ENCODE data around the gene TSPAN32. TPM values are rescaled to one million over a fixed set of nuclear protein-coding genes. Genes with fewer than 3 reads are reported as not detected.

Gene TSPAN32
- total and polyA plus RNA-seq, 5 donors: 11.4 to 24.0 (median 14.2) TPM

DNA sequence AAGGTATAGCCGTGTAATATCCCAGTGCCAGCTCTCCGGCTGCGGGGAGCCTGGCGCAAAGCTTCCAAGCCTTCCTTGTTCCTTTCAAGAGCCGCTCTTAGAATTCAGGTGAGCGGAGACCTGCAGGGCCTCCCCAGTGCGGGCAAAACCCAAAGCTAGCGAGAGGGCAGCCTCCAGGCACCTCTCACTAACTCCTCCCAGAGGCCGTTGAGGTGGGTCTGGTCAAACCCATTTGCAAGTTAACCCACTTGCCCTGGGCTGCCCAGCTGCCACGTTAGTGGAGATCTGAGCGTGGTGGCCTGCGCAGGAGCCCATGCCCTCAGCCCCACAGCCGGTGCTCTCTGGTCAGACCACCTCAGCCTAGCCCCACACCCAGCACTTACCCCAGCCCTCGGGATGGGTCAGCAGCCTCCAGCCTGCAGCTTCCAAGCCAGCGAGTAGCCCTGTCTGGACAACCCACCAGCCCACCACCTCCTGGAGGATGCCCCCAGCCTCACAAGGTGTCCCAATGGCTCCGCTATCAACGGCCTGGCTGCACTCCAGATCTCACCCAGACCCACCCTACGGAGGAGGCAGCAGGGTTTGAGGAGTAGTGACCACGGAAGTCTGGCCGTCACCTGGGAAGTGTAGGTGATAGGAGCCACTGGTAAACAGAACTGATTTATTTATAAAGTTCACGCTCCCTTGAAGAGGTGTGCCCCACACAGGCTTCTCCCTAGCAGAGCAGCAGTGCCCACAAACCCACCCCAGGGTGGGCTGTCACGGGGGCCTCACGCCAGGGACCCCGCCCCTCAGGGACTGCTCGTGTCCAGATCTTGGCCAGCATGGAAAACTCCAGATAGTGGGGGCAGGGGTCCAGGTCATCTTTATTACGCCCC, 33.7 kb upstream of the TSPAN32 start:
- H3K4me1 ChIP-seq (ENCODE audit: control insufficient read depth, insufficient read depth, low read length): no peaks in the 10 kb centered on the region
- no peak overlapping the region for H3K27ac ChIP-seq (ENCODE audit: low read length)
- ATAC-seq (no peak), DNase-seq (peak in 1 of 3 donors; percentile 61)
- H3K9me3 ChIP-seq (ENCODE audit: control insufficient read depth, low read length): no peaks in the 10 kb centered on the region
- no peak overlapping the region for H3K4me3 ChIP-seq (ENCODE audit: low read length)
- 69% methylated on average over 26 of the region's 26 CpGs for WGBS
- intact Hi-C loops (cut with DNase I): no loop called here
- H3K27me3 ChIP-seq (ENCODE audit: control insufficient read depth, insufficient read depth): no peaks in the 10 kb centered on the region

DNA sequence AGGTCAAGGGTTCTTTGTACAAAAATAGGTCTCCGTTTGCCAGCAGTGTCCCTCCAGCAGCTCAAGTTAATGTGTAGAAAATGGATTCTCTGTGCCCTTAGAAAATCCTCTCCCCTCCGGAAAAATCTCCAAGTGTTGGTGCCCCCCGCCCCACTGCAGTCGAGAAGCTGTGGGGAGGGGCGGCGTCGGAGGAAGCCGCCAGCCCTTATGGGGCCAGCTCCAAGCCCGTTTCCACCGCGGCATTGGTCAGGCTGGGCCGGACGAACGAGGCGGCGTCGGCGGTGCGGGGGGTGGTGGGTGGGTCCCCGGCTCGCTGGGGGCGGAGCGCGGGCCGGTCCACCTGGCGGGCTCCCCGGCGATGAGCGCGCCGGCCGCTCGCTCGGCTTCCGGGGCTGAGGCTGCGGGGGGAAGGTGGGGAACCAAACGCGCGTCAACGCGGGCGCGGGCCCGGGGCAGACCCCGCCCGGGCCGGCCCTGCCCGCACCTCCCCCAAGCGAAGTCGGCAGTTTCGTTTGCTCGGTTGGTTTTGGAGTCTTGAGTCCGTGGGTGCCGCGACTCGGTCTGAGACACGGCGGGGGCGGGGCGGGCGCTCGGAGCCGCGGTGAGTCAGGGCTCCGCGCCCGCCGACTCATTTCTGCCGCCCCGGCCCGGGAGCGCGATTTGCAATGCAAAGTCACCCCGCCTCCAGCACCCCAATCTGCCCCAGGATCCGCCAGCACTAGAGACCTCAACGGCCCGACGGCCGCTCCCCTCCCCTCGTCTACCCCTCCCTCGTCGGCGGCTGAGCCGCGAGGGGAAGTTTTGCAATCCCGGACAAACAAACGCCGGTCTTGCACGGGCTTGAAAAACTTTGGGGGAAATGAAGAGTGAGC, 32.8 kb upstream of the TSPAN32 start:
- DNase-seq (peak; percentile 55 to 83 (median 82)), ATAC-seq (peak; percentile 25 to 30)
- intact Hi-C loops (cut with DNase I): no loop called here
- H3K27me3 ChIP-seq (ENCODE audit: control insufficient read depth, insufficient read depth): no peaks in the 10 kb centered on the region
- H3K4me1 ChIP-seq (ENCODE audit: control insufficient read depth, insufficient read depth, low read length): no peaks in the 10 kb centered on the region
- H3K27ac ChIP-seq (ENCODE audit: low read length): no peak overlapping the region
- peak overlapping the region; percentile 49 for H3K4me3 ChIP-seq (ENCODE audit: low read length)
- no peaks in the 10 kb centered on the region for H3K9me3 ChIP-seq (ENCODE audit: control insufficient read depth, low read length)
- 1% methylated on average over 89 of the region's 89 CpGs for WGBS

DNA sequence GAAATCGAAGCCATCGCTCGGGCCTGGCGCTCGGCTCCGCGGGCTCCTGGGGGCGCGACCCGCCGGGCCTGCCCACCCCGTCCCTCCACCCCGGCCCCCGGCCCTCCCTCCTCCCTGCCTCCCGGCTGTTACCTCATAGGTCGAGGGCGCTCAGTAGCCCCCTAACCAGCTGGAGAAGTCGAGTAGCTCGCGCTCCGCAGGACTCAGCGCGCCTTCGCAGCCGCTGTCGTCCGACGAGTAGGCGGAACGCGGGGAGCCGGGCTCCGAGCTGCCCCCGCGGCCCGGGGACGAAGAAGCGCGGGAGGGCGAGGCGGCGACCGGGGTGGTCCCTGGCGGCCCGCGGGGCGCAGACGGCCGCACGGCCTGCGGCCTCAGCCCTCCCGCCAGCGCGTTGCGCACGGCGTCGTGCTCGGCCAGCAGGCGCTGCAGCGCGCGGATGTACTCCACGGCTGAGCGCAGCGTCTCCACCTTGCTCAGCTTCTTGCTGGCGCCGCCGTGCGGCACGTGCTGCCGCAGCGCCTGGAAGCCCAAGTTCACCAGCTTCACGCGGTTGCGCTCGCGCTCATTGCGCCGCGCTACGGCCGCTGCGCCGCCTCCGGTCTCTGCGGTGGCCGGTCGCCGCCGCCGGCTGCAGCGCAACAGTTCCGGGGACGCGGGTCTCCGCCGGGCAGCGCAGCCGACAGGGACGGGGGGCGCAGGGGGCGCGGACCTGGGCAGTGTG, 32.1 kb upstream of the TSPAN32 start:
- intact Hi-C loops (cut with DNase I): loop anchor here in 1 of 4 donors (10.0 kb wide), 1 partner anchor 55 kb away; no protein-coding TSS in a partner anchor
- no peaks in the 10 kb centered on the region for H3K27me3 ChIP-seq (ENCODE audit: control insufficient read depth, insufficient read depth)
- DNase-seq: peak; percentile 44 to 80 (median 72)

DNA sequence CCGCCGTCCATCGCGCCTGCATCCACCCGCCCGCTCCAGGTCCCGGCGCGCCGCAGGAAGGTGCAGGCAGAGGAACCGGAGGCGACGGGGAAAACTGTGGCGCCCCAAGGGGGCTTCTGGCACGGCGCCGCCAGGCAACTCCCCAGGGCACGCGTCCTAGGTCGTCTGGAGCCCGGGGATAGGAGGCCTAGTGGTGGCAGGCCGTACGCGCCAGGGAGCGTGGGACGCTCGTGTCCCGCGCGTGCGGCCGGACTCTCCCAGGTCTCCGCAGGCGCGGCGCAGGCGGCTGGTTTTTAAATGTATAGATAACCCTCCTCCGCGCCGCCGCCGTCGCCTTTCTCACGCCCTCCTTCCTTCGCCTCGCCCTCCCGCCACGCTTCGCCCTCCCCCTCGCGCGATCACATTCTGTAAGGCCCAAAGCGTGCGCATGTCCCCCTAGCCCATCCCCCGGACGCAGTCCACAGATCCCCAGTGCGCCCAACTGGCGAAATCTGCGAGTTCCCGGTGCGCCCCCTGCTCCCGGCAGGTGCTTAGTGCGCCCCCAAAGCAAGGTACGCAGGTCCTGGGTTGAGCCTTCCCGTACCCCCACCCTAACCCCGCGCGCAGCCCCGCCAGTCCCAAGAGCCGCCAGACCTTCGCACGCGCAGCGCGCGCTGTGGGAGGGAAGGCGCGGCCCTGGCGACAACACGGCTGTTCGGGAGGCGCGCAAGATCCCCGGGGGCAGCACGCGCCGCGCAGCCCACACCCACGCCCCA, 31.3 kb upstream of the TSPAN32 start, which contains the start of gene ASCL2:
Gene ASCL2 (minus strand): TSS at position 267 of the 755 bp plus-strand sequence. CDS start 256 bp downstream, at position 11.
- no peak for ATAC-seq

More for the DNA sequence above, 32.1 kb upstream of the TSPAN32 start:
- Histone ChIP-seq H3K4me3 (ENCODE audit: low read length) (peak overlapping the region; percentile 49), H3K9me3 (ENCODE audit: control insufficient read depth, low read length) (no peaks in the 10 kb centered on the region), H3K27ac (ENCODE audit: low read length) (no peak overlapping the region), H3K4me1 (ENCODE audit: control insufficient read depth, insufficient read depth, low read length) (no peaks in the 10 kb centered on the region)
- 2% methylated on average over 104 of the region's 104 CpGs for WGBS
- ATAC-seq: peak; percentile 35 to 36

DNA sequence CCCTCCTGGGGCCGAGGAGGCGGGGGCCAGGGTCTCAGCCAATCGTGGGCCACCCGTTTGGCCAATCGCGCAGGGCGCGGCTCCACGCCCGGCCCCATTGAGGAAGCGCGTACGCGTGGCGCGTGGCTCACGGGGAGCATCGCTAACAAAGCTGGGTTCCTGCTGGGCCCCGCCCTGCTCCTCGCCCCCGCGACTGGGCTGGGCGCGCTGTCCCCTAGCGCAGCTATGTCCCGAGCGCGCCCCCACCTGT, 30.8 kb upstream of the TSPAN32 start:
- Histone ChIP-seq H3K27ac (ENCODE audit: low read length) (no peak overlapping the region), H3K27me3 (ENCODE audit: control insufficient read depth, insufficient read depth) (no peaks in the 10 kb centered on the region), H3K4me3 (ENCODE audit: low read length) (no peak overlapping the region), H3K4me1 (ENCODE audit: control insufficient read depth, insufficient read depth, low read length) (no peaks in the 10 kb centered on the region), H3K9me3 (ENCODE audit: control insufficient read depth, low read length) (no peaks in the 10 kb centered on the region)
- peak; percentile 35 to 48 for ATAC-seq
- 2% methylated on average over 28 of the region's 28 CpGs for WGBS
- peak; percentile 57 to 83 (median 82) for DNase-seq
- intact Hi-C loops (cut with DNase I): loop anchor here in 1 of 4 donors (10.0 kb wide), 1 partner anchor 56 kb away; no protein-coding TSS in a partner anchor

More for the DNA sequence above, 31.3 kb upstream of the TSPAN32 start, which contains the start of gene ASCL2:
- Histone ChIP-seq H3K9me3 (ENCODE audit: control insufficient read depth, low read length) (no peaks in the 10 kb centered on the region), H3K4me1 (ENCODE audit: control insufficient read depth, insufficient read depth, low read length) (no peaks in the 10 kb centered on the region), H3K4me3 (ENCODE audit: low read length) (peak within 1 kb of the TSS; percentile 49), H3K27ac (ENCODE audit: low read length) (no peak within 1 kb of the TSS), H3K27me3 (ENCODE audit: control insufficient read depth, insufficient read depth) (no peaks in the 10 kb centered on the region)
- 2% methylated on average over 89 of the region's 89 CpGs for WGBS
- intact Hi-C loops (cut with DNase I): loop anchor here in 1 of 4 donors (10.0 kb wide), 1 partner anchor 56 kb away; no protein-coding TSS in a partner anchor
- DNase-seq: peak in 1 of 3 donors; percentile 48

DNA sequence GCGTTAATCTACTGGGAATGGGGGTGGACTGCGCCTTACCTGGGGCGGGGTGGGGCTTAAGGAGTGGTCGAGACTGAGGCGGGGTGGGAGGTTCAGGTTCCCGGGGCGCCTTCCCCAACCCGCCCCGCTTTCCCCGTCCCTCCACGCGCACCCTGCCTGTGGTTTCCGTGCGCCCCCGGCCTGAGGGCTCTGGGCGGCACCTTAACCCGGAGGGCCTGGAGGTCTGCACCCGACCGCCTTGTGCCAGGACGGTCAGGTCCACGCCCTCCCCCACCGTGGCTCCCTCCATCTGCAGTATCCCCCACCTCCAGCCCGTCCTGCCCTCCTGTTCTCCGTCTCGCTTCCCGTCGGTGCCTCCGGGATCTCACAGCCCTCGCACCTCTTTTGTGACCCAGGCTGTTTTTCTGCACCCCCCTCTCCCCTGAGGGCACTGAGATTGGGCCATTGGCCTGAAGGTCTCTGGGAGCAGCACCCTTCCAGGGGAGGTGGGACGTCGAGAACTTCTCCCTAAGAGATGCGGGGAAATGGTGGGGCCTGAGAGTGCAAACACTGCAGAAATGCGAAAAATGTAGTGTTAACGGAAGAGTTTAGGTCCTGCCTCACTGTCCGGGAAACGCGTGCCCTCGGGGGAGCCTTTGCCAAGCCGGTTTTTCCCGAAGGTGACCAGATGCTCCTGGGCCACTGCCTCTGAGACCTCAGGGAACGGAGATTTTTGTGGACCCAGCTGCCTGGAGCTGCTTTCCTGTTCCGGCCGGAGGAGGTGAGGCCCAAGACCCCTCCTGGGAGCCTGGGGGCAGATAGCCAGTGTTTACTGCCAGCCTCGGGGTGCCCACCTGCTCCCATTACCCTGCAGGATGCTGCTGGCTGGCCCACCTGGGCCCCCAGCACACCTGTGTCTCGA, 30.2 kb upstream of the TSPAN32 start:
- Histone ChIP-seq H3K27ac (ENCODE audit: low read length) (no peak overlapping the region), H3K4me1 (ENCODE audit: control insufficient read depth, insufficient read depth, low read length) (no peaks in the 10 kb centered on the region), H3K4me3 (ENCODE audit: low read length) (no peak overlapping the region), H3K9me3 (ENCODE audit: control insufficient read depth, low read length) (no peaks in the 10 kb centered on the region), H3K27me3 (ENCODE audit: control insufficient read depth, insufficient read depth) (no peaks in the 10 kb centered on the region)
- WGBS: 21% methylated on average over 45 of the region's 45 CpGs
- ATAC-seq: peak in 1 of 2 donors; percentile 7
- intact Hi-C loops (cut with DNase I): loop anchor here in 1 of 4 donors (10.0 kb wide), 1 partner anchor 57 kb away; no protein-coding TSS in a partner anchor
- DNase-seq: peak in 1 of 3 donors; percentile 54

DNA sequence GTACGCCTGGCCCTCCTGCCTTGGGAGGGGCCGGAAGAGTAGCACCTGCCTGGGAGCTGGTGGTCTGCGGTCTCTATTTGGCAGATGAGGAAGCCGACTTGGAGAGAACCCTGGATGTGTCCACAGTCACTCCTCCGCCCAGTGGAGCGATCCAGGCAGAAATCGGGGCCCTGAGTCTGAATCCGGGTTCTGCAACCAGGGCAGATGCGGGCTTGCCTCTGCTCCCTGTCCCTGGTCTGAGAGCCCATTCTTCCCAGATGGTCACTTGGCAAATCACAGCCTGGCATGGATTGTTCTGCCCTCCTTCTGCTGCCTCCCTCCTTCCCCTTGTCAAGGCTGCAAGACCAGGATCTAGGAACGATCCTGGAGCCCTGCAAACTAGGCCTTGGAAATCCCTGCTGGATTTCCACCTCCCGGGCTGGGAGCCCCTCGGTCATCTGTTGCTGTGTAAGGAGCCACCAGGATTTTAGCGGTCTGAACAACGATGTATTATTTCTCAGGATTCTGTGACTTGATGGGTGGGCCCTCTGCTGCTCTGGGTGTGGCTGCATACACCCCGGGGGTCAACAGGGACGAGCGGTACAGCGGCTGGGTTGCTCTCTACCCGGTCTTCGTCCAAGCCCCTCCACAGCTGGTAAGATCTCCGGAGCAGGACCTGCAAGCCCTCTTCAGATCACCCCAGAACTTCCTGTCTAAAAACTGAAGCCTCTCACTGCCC, 29.4 kb upstream of the TSPAN32 start:
- intact Hi-C loops (cut with DNase I): loop anchor here in 1 of 4 donors (10.0 kb wide), 1 partner anchor 58 kb away; no protein-coding TSS in a partner anchor
- Histone ChIP-seq H3K9me3 (ENCODE audit: control insufficient read depth, low read length) (no peaks in the 10 kb centered on the region), H3K27ac (ENCODE audit: low read length) (no peak overlapping the region), H3K4me3 (ENCODE audit: low read length) (no peak overlapping the region), H3K4me1 (ENCODE audit: control insufficient read depth, insufficient read depth, low read length) (no peaks in the 10 kb centered on the region), H3K27me3 (ENCODE audit: control insufficient read depth, insufficient read depth) (no peaks in the 10 kb centered on the region)
- ATAC-seq (no peak), DNase-seq (no peak)
- 81% methylated on average over 21 of the region's 21 CpGs for WGBS

DNA sequence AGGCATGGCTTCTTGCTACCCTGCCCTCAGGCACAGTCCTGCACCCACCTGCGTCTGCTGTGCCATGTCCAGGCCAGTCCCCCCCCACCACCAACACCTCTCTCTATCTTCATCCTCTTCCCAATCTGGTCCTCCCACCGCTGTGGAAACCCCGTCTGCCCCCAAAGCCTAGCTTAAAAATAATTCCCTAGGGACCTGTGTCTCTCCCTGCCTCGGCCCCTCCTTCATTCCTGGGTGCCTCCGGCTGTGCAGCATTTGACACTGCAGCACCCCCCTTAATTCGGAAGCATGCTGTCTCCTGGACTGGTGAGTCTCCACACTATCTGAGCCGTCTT, 28.9 kb upstream of the TSPAN32 start:
- Histone ChIP-seq H3K27ac (ENCODE audit: low read length) (no peak overlapping the region), H3K4me1 (ENCODE audit: control insufficient read depth, insufficient read depth, low read length) (no peaks in the 10 kb centered on the region), H3K4me3 (ENCODE audit: low read length) (no peak overlapping the region), H3K27me3 (ENCODE audit: control insufficient read depth, insufficient read depth) (no peaks in the 10 kb centered on the region), H3K9me3 (ENCODE audit: control insufficient read depth, low read length) (no peaks in the 10 kb centered on the region)
- no peak for ATAC-seq
- no peak for DNase-seq
- 78% methylated on average over 7 of the region's 7 CpGs for WGBS
- intact Hi-C loops (cut with DNase I): loop anchor here in 1 of 4 donors (10.0 kb wide), 1 partner anchor 58 kb away; no protein-coding TSS in a partner anchor

DNA sequence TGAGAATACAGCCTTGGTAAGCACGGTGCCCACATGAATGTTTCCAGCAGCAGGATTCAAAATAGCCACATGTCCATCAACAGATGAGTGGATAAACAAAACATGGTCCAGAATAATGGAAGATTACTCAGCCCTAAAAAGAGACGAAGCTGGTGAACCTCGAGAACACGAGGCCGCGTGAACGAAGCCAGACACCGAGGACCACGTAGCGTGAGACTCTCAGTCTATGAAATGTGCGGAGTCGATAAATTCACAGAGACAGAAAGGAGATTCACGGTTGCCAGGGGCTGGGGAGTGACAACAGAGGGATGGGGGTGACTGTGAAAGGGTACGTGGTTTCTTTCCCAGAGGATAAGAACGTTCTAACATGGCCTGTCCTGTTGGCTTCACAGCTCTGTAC, 28.5 kb upstream of the TSPAN32 start:
- Histone ChIP-seq H3K4me3 (ENCODE audit: low read length) (no peak overlapping the region), H3K9me3 (ENCODE audit: control insufficient read depth, low read length) (no peaks in the 10 kb centered on the region), H3K27ac (ENCODE audit: low read length) (no peak overlapping the region), H3K4me1 (ENCODE audit: control insufficient read depth, insufficient read depth, low read length) (no peaks in the 10 kb centered on the region), H3K27me3 (ENCODE audit: control insufficient read depth, insufficient read depth) (no peaks in the 10 kb centered on the region)
- DNase-seq: no peak
- intact Hi-C loops (cut with DNase I): loop anchor here in 1 of 4 donors (10.0 kb wide), 1 partner anchor 59 kb away; no protein-coding TSS in a partner anchor
- 88% methylated on average over 15 of the region's 15 CpGs for WGBS
- no peak for ATAC-seq
